NCI-H446 (cell line): ENCODE results near the gene FTSJ3.

Experiments
- DNase-seq, 2 experiments: peaks; one replicate each; lab custom pipeline; 2025; lab: John Stamatoyannopoulos, UW

FTSJ3 gene

GRCh38 chr17:63786117-63786516, 41.3 kb downstream of the FTSJ3 start:
- no peak for DNase-seq

GRCh38 chr17:63785556-63785955, 41.9 kb downstream of the FTSJ3 start:
- no peak for DNase-seq

- DNase-seq: no peak
Measured at GRCh38 chr17:63783522-63783921, 43.9 kb downstream of the FTSJ3 start.

- DNase-seq: no peak
Measured at GRCh38 chr17:63780928-63781327, 46.5 kb downstream of the FTSJ3 start.

- no peak for DNase-seq
Measured at GRCh38 chr17:63780507-63780906, 47.0 kb downstream of the FTSJ3 start.

GRCh38 chr17:63775420-63775819, 52.0 kb downstream of the FTSJ3 start:
- no peak for DNase-seq

DNA sequence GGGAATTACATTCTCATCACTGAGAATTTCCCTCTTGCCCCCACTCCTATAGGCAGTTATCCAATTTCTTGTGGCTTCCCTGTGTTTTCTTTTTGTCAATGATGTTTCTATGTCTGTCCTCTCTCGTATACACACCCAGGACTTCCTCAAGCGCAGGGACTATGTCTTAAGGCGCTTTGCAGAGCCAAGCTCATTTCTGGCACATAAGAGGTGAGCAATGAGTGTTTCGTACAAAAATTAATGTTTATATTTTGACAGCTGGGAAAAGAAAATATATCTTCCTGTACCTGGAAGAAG, 52.5 kb downstream of the FTSJ3 start:
- DNase-seq: no peak

DNA sequence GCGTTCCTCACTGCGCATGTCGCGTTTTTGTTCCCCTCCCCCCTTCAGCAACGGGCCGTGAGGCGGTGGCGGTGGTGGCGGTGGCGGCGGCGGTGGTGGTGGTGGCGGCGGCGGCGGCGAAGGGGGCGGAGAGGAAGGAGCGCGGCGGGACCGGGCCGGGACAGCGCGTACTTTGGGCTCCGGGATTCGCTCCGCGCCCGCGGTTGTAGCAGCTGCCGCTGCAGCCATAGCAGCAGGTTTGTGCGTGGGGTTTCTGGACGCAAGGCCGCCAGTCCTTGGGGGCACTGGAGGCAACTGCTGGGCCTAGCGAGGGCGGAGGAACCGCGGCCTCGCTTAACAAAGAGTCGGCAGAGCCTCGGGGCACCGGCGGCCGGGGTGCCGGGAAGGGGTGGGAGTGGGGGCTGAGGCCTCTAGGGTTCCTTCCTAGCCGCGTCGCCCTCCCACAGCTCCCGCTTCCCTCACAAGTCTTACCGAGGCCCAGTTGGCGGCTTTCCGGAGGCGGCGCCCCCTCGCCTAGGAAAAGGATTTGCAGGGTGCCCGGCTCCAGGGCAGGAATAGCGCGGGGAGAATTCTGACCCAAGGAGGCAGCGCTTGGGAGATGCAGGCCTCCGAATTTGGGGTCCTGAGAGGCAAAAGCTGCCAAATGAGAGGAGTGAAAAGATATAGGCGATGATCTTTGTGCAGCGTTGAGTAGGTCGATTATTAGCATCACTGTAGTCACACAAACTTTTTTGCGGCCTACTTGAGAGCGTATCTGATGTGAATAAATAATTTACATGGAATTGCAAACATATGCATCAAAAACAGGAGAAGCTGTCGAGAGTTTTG, 53.1 kb downstream of the FTSJ3 start, which contains the start of gene DDX42:
Gene DDX42 (plus strand): TSS at position 30 of the 828 bp plus-strand sequence. CDS start 12,880 bp downstream, outside the sequence.
- peak; percentile 11 to 33 for DNase-seq

- DNase-seq: peak; percentile 97 to 99
Measured at GRCh38 chr17:63773272-63774140, 54.0 kb downstream of the FTSJ3 start, which contains the start of gene CCDC47. Gene CCDC47 (minus strand): TSS chr17:63773597. CDS start chr17:63766175, 7,422 bp downstream.

GRCh38 chr17:63772801-63773271, 54.6 kb downstream of the FTSJ3 start:
- no peak for DNase-seq
